COLO829 (cell line): ENCODE results near the gene ABCA6.

Experiments used
- DNase-seq: peaks from one replicate; pipeline ENCODE4 v3.0.0; 2012; ENCODE audit warnings: low spot score

Gene ABCA6

DNA sequence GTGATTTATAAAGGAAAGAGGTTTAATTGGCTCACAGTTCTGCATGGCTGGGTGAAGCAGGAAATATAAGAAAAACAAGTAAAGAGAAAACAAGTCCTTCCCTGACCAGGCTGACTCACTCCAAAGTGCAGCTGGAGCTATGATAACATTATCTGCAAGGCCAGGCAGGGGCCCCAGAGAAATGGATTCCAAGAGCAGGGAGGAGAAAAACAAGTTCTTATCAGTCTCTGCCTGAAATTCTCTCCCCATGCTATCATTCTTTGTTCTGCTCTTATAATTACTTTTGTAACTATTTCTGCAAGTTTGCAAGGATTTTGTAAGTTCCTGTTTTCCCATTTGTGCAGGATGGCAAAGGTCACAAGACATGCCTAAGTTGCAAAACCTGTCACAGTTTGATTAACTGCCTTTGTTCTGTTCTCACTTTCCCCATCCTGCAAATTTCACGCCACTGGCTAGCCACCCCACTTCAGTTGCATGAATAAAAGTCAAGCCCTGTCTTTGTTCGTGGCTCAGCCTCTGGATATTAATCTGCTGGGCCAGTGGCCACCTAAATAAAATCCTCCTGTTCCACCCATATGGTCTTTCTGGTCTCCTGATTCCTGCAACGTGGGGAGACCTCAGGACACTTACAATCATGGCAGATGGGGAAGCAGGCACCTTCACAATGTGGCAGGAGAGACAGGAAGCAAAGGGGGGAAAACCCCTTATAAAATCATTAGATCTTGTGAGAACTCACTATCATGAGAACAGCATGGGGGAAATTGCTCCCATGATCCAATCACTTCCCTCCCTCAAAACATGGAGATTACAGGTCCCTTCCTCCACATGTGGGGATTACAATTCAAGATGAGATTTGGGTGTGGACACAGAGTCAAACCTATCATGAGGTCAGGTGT, 94.1 kb downstream of the ABCA6 start:
- no peak for DNase-seq

GRCh38 chr17:69046121-69046807, 95.4 kb downstream of the ABCA6 start:
- no peak for DNase-seq

- no peak for DNase-seq
These were observed 96.0 kb downstream of the ABCA6 start for GRCh38 chr17:69045646-69046045.

DNA sequence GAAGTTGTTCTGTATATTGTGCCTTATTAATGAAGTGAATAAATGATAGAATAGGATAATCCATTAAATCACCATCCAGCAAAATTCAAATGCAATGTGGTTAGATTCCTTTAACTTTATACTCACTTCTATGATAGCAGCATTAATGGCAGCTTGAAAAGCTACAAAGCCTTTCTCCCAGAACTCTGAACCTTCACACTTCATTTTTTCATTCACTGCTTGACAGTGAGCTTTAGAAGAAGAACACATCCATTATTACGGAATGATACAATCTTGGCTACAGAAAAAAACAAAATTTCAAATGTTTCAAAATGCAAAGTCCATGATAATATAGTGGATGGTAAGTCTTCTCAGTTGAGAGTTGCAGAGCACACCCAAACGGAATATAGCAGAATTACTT, 97.3 kb downstream of the ABCA6 start:
- no peak for DNase-seq

GRCh38 chr17:69043098-69043734, 98.5 kb downstream of the ABCA6 start:
- no peak for DNase-seq

DNA sequence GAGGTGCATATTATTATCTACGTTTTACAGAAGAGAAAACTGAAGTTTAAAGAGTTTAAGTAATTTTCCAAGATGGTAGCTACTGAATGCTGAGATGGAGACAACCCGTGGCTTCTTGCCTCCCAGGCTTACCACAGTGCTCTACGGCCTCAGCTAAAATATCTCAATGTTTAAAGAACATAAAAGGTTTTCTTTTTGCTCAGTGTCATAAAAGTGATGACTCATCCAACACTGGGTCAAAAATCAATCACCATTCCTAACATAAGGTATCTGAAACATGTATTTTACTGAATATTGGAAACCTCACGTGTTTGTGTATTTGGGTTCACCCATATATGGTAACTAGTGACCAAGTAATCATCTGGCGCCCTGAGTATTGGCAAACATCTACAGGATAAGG, 99.4 kb downstream of the ABCA6 start:
- no peak for DNase-seq

GRCh38 chr17:69031839-69032238, 109.9 kb downstream of the ABCA6 start:
- no peak for DNase-seq

DNA sequence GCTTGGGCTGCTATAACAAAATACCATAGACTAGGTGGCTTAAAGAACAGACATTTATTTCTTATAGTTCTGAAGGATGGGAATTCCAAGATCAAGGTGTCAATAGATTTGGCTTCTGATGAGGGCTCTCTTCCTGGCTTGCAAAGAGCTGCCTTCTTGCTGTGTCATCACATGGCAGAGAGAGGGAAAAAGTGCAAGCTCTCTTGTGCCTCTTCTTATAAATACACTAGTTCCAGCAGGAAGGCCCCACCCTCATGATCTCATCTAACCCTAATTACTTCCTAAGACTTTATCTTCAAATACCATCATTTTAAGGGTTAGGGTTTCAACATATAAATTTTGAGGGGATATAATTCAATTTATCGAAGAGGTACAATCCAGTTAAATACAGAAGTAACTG, 111.5 kb downstream of the ABCA6 start:
- no peak for DNase-seq
